GM08714 (cell line): ENCODE measurements around the gene MRPL51.
"Not testable (repeated sequence)": the region's sequence is repeated elsewhere in the genome, so short reads cannot be mapped to it uniquely, and the experiment has no call there.

ENCODE experiments used
- H3K4me3 ChIP-seq: fragments of 200-500 bp; sonication (Bioruptor generic); 2 replicates; pipeline ENCODE4 v1.5.1; 2014; ENCODE audit warnings: mild to moderate bottlenecking, low read length, inconsistent platforms
- ZNF274 ChIP-seq: IDR thresholded peaks from 2 replicates; pipeline ENCODE4 v1.6.1; 2012; ENCODE audit warnings: mild to moderate bottlenecking, low read depth, low read length

The MRPL51 gene

GRCh38 chr12:6524648-6525047 is 31.6 kb upstream of the MRPL51 start:
- no peak for TF ChIP-seq ZNF274
- no peak overlapping the region for H3K4me3 ChIP-seq

GRCh38 chr12:6523708-6524107 is 30.6 kb upstream of the MRPL51 start:
- H3K4me3 ChIP-seq = no peak overlapping the region
- no peak for TF ChIP-seq ZNF274

- TF ChIP-seq ZNF274 = no peak
- H3K4me3 ChIP-seq = no peak overlapping the region
Measured at GRCh38 chr12:6522193-6522592, 29.1 kb upstream of the MRPL51 start.

- no peak overlapping the region for H3K4me3 ChIP-seq
- no peak for TF ChIP-seq ZNF274
Measured at GRCh38 chr12:6520186-6520585, 27.1 kb upstream of the MRPL51 start.

- TF ChIP-seq ZNF274 = no peak
- no peak overlapping the region for H3K4me3 ChIP-seq
Measured at GRCh38 chr12:6508087-6508486, 15.0 kb upstream of the MRPL51 start.

- H3K4me3 ChIP-seq = no peak overlapping the region
- no peak for TF ChIP-seq ZNF274
Measured at GRCh38 chr12:6507102-6507998, 14.3 kb upstream of the MRPL51 start.

- TF ChIP-seq ZNF274 = no peak
- no peak overlapping the region for H3K4me3 ChIP-seq
Measured at GRCh38 chr12:6500466-6500865, 7.4 kb upstream of the MRPL51 start.

- H3K4me3 ChIP-seq = not testable (repeated sequence)
Measured at GRCh38 chr12:6497291-6497690, 4.2 kb upstream of the MRPL51 start.

- no peak for TF ChIP-seq ZNF274
- peak overlapping the region; percentile 96 for H3K4me3 ChIP-seq
Measured at GRCh38 chr12:6494968-6495367, 1.9 kb upstream of the MRPL51 start.

- TF ChIP-seq ZNF274 = no peak
- peak overlapping the region; percentile 96 for H3K4me3 ChIP-seq
Measured at GRCh38 chr12:6494258-6494743, 1.2 kb upstream of the MRPL51 start.

GRCh38 chr12:6493497-6494257 is 615 bp upstream of the MRPL51 start, which contains the start of gene NCAPD2:
Gene NCAPD2 (plus strand): TSS chr12:6494102. CDS start chr12:6495099, 997 bp downstream.
- TF ChIP-seq ZNF274 = no peak
- peak within 1 kb of the TSS; percentile 96 for H3K4me3 ChIP-seq

GRCh38 chr12:6490673-6491072 is 2.4 kb downstream of the MRPL51 start:
- H3K4me3 ChIP-seq = not testable (repeated sequence)

- no peak overlapping the region for H3K4me3 ChIP-seq
- TF ChIP-seq ZNF274 = no peak
Measured at GRCh38 chr12:6489449-6489848, 3.6 kb downstream of the MRPL51 start.

GRCh38 chr12:6488240-6488639 is 4.8 kb downstream of the MRPL51 start:
- no peak for TF ChIP-seq ZNF274
- no peak overlapping the region for H3K4me3 ChIP-seq

GRCh38 chr12:6478416-6478815 is 14.6 kb downstream of the MRPL51 start:
- TF ChIP-seq ZNF274 = no peak
- no peak overlapping the region for H3K4me3 ChIP-seq

GRCh38 chr12:6477601-6478377 is 15.3 kb downstream of the MRPL51 start:
- not testable (repeated sequence) for H3K4me3 ChIP-seq
